HFFc6 (cell line): Measurements from ENCODE around the gene ERCC3. TPM values are rescaled to one million over a fixed set of nuclear protein-coding genes. Genes with fewer than 3 reads are reported as not detected.

Source experiments
- DNase-seq: peaks from one replicate; pipeline ENCODE4 v3.0.0-alpha.2; 2018
- H3K27ac Mint-ChIP-seq: 2 replicates; pipeline ENCODE4 v1.8.0; 2020; ENCODE audit warnings: mild to moderate bottlenecking, mixed read lengths
- H3K27me3 Mint-ChIP-seq: 2 replicates; pipeline ENCODE4 v1.8.0; 2021; ENCODE audit warnings: mild to moderate bottlenecking, moderate library complexity, mixed read lengths; ENCODE audit not compliant: insufficient read depth
- H3K36me3 Mint-ChIP-seq: 2 replicates; pipeline ENCODE4 v1.8.0; 2021; ENCODE audit warnings: low read depth, mixed read lengths
- H3K4me1 Mint-ChIP-seq: 2 replicates; pipeline ENCODE4 v1.8.0; 2020; ENCODE audit warnings: low read depth, mixed read lengths
- H3K4me3 Mint-ChIP-seq: 2 replicates; pipeline ENCODE4 v1.8.0; 2020; ENCODE audit warnings: mild to moderate bottlenecking, moderate library complexity, mixed read lengths
- H3K9me3 Mint-ChIP-seq: 2 replicates; pipeline ENCODE4 v1.8.0; 2020; ENCODE audit warnings: mild to moderate bottlenecking, mixed read lengths
- long read RNA-seq: library from polyadenylated mRNA; unstranded; transcript quantifications from one replicate; pipeline ENCODE4 v2.0.0, GENCODE V29; 2019
- total RNA-seq, 6 experiments: library from RNA; stranded (reverse); fragmentation: NEBNext Ultra II Directional; extraction: Animal tissue kit (Norgen Biotek cat#: 25700); gene quantifications; 2 replicates in 1 of 6; 3 replicates in 5 of 6; pipeline ENCODE4 v1.2.3, GENCODE V29; 2021
- TF ChIP-seq, protein P1 (sequence below): fragments of 200-600 bp; sonication (generic); IDR thresholded peaks from 2 replicates; pipeline ENCODE4 v1.5.0; 2021; ENCODE audit warnings: antibody characterized with exemption, mild to moderate bottlenecking

Gene ERCC3
- 10 to 100 TPM; 33.0 to 38.5 (median 36.3) TPM for total RNA-seq
- long read RNA-seq, transcript ERCC3-201 (15 exons, 2,750 nt): major isoform, 35 of 45 reads
- long read RNA-seq, partial matches to known transcripts: 7 of 45 reads
- long read RNA-seq, other reads (novel, unspliced or antisense): 2 of 45 reads

DNA sequence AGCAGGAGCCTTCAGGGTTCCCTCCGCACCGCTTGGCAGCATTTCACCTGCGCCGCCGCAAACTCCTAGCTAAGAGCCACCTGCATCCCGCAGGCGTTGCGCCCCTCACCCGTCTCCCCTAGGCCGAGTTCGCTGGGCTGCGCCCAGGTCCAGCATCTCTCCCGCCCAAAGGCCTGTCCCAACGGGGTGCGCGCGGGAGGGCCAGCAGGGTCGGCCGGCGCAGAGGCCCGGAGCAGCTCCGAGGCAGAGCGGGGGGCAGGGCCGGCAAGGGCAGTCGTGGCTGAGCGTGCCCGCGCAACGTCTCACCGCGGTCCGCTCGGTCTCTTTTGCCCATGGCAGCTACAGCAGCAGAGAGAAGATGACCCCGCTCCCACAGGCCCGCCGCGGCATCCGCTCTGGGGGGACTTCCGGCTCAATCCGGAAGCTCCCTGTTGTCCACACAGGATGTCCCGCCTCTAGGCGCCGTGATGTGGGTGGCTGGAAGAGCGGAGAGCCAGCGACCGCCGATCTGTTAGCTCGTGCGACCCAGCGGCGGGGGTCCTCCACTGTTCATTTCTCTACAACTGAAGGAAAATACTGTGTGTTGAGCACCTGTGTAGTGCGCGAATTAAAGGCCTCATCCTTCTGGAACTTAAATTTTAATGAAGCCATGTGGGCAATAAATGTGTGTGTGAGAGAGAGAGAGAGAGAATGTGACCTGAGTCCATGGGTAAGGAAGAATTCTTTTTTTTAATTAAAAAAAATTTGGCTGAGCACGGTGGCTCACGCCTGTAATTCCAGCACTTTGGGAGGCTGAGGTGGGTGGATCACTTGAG, at the start of gene ERCC3:
ERCC3 (minus strand) TSS at position 397 of the 815 bp plus-strand sequence; CDS start at position 334, 63 bp downstream.
- peak within 1 kb of the TSS; percentile 100 for H3K4me3 Mint-ChIP-seq
- peaks cover 41% of the 10 kb centered on the region for H3K36me3 Mint-ChIP-seq
- peaks cover 4% of the 10 kb centered on the region for H3K27me3 Mint-ChIP-seq
- no peaks in the 10 kb centered on the region for H3K9me3 Mint-ChIP-seq
- H3K4me1 Mint-ChIP-seq: peaks cover 27% of the 10 kb centered on the region
- DNase-seq: peak; percentile 56
- peak within 1 kb of the TSS; percentile 98 for H3K27ac Mint-ChIP-seq
- TF ChIP-seq, protein P1, sequence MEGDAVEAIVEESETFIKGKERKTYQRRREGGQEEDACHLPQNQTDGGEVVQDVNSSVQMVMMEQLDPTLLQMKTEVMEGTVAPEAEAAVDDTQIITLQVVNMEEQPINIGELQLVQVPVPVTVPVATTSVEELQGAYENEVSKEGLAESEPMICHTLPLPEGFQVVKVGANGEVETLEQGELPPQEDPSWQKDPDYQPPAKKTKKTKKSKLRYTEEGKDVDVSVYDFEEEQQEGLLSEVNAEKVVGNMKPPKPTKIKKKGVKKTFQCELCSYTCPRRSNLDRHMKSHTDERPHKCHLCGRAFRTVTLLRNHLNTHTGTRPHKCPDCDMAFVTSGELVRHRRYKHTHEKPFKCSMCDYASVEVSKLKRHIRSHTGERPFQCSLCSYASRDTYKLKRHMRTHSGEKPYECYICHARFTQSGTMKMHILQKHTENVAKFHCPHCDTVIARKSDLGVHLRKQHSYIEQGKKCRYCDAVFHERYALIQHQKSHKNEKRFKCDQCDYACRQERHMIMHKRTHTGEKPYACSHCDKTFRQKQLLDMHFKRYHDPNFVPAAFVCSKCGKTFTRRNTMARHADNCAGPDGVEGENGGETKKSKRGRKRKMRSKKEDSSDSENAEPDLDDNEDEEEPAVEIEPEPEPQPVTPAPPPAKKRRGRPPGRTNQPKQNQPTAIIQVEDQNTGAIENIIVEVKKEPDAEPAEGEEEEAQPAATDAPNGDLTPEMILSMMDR: no peak

DNA sequence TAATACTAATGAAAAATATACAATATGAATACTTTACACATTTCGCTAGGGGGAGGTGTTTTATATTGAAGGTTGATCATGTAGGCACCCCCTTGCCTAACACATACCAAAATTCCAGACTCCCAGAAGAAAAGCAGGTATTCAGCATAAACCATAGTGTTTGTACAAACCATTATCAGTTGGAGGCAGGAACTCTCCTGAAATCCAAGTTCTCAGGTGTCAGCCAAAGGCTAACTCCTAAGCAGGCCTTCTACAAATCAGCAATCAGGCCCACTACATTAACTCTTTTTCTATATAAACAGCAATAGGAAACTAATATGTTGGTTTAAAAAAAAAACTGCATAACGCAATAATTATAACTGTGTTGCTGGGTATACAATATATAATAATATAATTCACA, 49.3 kb upstream of the ERCC3 start:
- DNase-seq: no peak
- H3K36me3 Mint-ChIP-seq: peaks cover under 1% of the 10 kb centered on the region; the same call in 1 of the 2 replicates
- peaks cover 41% of the 10 kb centered on the region for H3K4me1 Mint-ChIP-seq
- H3K4me3 Mint-ChIP-seq: no peak overlapping the region
- H3K9me3 Mint-ChIP-seq: no peaks in the 10 kb centered on the region
- H3K27me3 Mint-ChIP-seq: no peaks in the 10 kb centered on the region
- H3K27ac Mint-ChIP-seq: no peak overlapping the region
- TF ChIP-seq, protein P1: no peak

DNA sequence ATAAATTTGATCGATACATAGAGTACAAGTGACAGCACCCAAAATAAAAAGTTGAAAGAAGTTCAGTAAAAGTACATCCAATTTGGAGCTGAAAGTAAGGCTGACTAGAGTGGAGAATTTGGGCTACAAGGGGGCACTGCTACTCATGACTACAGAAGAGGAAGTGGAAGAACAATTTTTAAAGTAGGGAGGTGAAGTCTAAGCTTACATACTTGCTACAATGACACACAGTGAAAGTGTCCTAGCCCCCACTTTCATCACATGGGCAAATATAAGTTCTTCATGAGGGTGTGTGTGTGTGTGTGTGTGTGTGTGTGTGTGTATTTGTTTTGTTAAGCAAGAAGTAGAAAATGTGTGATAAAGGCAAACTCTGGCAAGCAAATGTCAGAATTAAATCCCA, 48.2 kb upstream of the ERCC3 start:
- peak overlapping the region; percentile 12; the same call in 1 of the 2 replicates for H3K27ac Mint-ChIP-seq

DNA sequence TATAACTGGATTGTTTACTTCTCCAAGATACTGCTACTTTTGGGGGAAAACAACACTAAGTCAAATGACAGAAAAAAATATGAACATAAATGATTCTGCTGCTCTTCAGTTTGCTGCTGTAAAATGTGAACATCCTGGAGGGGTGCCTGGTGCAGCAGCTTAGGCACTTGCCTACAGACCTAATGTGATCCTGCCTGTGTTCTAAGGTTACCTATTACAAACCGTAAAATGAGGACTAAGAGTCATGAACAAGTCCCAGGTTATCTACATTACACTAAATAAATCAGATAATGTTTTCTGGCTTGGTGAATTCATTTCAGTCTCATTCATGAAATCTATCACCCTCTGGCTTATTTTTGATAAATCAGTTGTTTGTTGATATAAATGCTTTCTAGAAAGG, 38.4 kb upstream of the ERCC3 start:
- H3K9me3 Mint-ChIP-seq: no peaks in the 10 kb centered on the region
- TF ChIP-seq, protein P1: no peak
- no peak overlapping the region for H3K27ac Mint-ChIP-seq
- no peak for DNase-seq
- no peak overlapping the region for H3K4me3 Mint-ChIP-seq
- H3K27me3 Mint-ChIP-seq: no peaks in the 10 kb centered on the region
- no peaks in the 10 kb centered on the region; the same call in 1 of the 2 replicates for H3K4me1 Mint-ChIP-seq
- H3K36me3 Mint-ChIP-seq: peaks cover 4% of the 10 kb centered on the region; the same call in 1 of the 2 replicates

More for the DNA sequence above, 48.2 kb upstream of the ERCC3 start:
- TF ChIP-seq, protein P1: no peak
- peaks cover 8% of the 10 kb centered on the region; the same call in 1 of the 2 replicates for H3K36me3 Mint-ChIP-seq
- no peaks in the 10 kb centered on the region for H3K27me3 Mint-ChIP-seq
- no peaks in the 10 kb centered on the region for H3K9me3 Mint-ChIP-seq
- H3K4me1 Mint-ChIP-seq: peaks cover 35% of the 10 kb centered on the region
- DNase-seq: no peak
- H3K4me3 Mint-ChIP-seq: no peak overlapping the region

DNA sequence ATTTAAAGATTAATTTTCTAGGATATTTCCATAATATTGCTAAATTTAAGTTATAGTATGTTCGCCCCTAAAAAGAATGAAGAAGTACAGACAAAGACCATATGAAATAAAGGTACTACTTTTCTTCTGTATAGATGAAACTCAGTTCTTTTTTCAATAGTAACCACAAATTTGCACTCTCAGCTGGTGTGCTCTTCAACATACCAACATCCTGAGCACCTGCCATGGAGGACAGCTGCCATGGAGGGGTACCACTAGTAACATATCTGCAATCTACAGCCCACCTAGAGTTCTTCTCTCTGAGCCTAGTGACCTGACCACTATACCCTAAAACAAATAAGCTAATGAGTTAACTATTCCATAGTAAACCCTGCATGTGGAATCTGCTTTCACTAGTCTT, 36.8 kb upstream of the ERCC3 start:
- Mint-ChIP-seq H3K27ac (no peak overlapping the region), H3K4me1 (peaks cover 11% of the 10 kb centered on the region; the same call in 1 of the 2 replicates), H3K36me3 (peaks cover 4% of the 10 kb centered on the region; the same call in 1 of the 2 replicates), H3K9me3 (no peaks in the 10 kb centered on the region), H3K4me3 (no peak overlapping the region), H3K27me3 (no peaks in the 10 kb centered on the region)
- DNase-seq: no peak
- TF ChIP-seq, protein P1: no peak
